GM18873 (cell line): ENCODE measurements around the gene CYB5R2.
A peak's percentile ranks its signal among the peaks of the same experiment; 100 is the strongest.

Experiments
- ATAC-seq: cut with Tn5 transposase; IDR thresholded peaks from one replicate; pipeline ENCODE4 v1.9.1; 2021; ENCODE audit warnings: mild to moderate bottlenecking, moderate library complexity, moderate number of reproducible peaks; ENCODE audit not compliant: unreplicated experiment, low FRiP score

The CYB5R2 gene

GRCh38 chr11:7672960-7673723, at the start of gene CYB5R2:
Gene CYB5R2, minus strand, starts transcription at chr11:7673500. Its CDS starts 675 bp downstream, at chr11:7672825.
- ATAC-seq, result no peak

DNA sequence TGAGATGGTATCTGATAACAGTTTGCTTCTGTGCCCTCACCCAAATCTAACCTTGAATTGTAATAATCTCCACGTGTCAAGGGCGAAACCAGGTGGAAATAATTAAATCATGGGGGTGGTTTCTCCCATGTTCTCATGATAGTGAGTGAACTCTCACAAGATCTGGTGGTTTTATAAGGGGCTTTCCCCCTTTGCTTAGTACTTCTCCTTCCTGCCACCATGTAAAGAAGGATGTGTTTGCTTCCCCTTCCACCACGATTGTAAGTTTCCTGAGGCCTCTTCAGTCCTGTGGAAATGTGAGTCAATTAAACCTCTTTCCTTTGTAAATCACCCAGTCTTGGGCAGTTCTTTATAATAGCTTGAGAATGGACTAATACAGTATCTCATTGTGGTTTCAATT, 41.5 kb upstream of the CYB5R2 start:
- ATAC-seq, result no peak

DNA sequence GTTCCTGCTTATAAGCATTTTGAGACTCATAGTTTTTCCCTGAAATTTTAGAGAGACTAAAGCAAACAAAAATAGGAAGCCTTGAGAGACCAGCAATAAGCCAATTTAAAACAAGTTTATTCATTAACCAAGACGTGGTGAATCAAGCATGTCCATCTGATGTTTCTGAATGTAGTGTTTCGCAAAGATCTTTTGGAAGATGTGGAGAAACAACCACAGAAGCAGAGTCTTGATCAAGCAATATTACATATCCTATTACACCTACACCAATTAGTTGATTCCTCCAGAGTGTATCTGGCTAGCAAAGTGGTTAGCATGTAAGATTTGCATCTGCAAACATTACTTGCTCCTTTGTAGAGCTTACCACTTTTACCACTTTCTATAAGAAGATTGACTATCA, 33.1 kb upstream of the CYB5R2 start, which contains the start of gene OVCH2:
Gene OVCH2 (minus strand): TSS at position 101 of the 400 bp plus-strand sequence. CDS start 83 bp downstream, at position 18.
- ATAC-seq, result no peak

GRCh38 chr11:7703740-7704139, 30.4 kb upstream of the CYB5R2 start:
- no peak for ATAC-seq

GRCh38 chr11:7696424-7696823, 23.1 kb upstream of the CYB5R2 start:
- no peak for ATAC-seq

GRCh38 chr11:7694235-7694634, 20.9 kb upstream of the CYB5R2 start:
- ATAC-seq, result no peak

DNA sequence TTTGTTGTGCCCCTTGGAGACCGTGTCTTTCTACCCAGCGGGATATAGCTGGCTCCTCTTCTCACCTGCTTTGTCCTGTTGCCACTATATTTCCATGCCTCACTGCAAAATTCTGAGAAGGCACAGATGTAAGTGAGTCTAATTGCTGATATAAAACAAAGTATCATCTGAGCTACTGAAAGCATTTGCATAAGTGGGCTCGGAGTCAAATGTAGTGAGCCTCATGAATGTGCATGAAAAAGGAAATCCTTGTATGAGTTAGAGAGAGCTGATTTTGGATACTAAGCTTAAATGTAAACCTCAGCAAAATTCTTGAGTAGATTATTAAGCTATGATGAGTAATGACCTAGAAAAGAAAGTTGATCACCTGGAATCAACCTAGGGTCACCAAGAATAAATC, 19.1 kb upstream of the CYB5R2 start:
- no peak for ATAC-seq

DNA sequence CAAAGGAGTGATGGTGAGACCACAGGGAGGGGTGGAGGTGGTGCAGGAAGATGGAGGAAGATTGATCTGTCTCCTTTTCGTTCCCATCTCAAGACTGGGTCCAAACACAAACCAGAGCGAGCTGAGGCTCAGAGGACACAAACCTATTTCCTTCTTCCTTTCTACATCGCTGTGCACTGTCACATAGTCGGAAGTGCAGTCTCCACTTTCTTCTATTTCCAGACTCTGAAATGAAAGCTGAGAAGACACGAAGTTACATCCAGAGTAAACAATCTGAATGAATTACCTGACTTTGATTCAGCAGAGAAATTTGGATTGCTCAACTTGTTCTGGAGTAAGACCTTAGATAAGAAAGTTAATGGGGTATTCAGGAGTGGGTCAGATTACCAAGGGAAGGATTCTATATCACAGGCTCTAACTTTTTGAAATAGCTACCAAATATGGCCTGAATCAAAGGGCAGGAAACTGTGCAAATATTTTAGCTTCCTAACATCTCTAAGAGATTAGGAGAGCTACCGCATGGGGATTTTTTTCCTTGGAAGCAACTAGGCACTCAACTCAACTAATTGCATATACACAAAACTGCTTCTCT, 18.6 kb upstream of the CYB5R2 start:
- no peak for ATAC-seq

DNA sequence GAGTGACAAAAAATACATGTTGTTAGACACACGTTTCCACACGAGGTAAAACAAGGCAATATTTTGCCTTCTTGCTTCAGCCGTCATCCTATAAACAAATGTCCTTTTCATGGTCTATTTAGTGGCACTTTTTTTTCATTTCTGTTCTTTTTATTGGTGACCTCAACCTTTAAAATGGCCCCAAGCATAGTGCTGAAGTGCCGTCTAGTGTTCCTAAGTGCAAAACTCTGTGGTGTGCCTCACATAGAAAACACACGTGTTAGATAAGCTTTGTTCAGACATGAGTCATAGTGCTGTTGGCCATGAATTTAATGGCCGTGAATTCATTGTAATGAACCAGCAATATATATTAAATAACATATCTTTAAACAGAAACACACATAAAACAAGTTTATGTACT, 17.3 kb upstream of the CYB5R2 start:
- ATAC-seq, result no peak

GRCh38 chr11:7689239-7689638, 15.9 kb upstream of the CYB5R2 start:
- ATAC-seq, result no peak

- no peak for ATAC-seq
These were observed 15.0 kb upstream of the CYB5R2 start for GRCh38 chr11:7688238-7688826.

DNA sequence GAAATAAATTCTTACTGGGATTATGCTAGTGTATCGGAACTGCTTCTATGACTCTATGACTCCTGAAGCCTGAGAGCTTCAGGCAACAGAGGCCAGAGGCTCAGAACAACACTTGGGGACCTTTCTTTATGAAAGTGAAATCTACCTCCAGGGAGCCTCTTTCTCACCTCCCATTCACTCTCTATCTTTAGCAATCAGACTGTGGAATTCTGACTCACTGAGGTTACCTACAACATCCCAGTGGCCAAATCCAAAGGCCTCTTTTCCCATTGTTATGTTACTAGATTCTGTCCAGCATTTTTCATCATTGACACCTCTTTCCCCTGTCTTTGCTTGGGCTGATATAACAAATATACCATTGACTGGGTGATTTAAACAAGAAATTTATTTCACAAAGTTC, 14.1 kb upstream of the CYB5R2 start:
- ATAC-seq, result no peak

DNA sequence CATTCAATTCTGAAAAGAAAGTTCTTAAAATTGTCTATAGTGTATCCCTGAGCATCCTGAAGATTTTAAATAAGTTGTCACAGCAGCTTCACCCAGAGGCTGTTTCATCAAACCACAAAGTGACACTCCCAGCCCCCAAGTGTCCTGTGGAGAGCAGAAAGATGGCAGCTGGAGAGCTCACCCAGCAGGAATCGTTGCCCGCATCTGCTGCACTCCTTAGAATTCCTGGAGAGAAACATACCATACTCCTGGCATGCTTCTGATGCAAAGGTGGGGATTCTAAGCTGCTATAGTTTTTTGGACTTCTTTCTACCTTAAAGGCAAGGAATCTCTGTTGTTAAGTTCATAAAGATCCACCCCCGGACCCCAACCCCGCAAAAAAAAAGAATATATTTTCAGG, 13.5 kb upstream of the CYB5R2 start:
- no peak for ATAC-seq

- ATAC-seq, result no peak
These were observed 10.3 kb upstream of the CYB5R2 start for GRCh38 chr11:7683571-7683970.

DNA sequence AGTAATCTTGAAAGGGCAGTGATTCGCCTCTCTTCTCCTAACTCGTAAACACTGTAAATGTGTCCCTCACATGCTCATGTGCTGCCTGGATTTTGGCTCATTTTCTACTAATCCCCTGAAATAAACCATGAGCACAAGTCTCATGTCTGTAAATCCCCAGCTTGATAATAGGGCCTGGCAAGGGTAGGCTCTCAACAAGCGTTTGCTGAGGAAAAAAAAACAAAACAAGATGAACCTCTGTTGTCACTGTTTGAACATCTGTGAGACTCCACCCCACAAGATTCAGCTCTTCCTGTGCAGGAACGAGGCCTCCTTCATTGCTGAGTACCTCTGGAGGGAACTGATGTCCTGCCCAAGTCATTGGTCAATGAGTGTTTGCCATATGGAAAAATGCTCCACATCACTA, 4.5 kb upstream of the CYB5R2 start:
- no peak for ATAC-seq

- no peak for ATAC-seq
These were observed 3.8 kb upstream of the CYB5R2 start for GRCh38 chr11:7677071-7677470.

GRCh38 chr11:7675631-7676030, 2.3 kb upstream of the CYB5R2 start:
- no peak for ATAC-seq

- no peak for ATAC-seq
These were observed 579 bp upstream of the CYB5R2 start for GRCh38 chr11:7673724-7674434.

GRCh38 chr11:7672276-7672959, 882 bp downstream of the CYB5R2 start:
- ATAC-seq, result no peak

DNA sequence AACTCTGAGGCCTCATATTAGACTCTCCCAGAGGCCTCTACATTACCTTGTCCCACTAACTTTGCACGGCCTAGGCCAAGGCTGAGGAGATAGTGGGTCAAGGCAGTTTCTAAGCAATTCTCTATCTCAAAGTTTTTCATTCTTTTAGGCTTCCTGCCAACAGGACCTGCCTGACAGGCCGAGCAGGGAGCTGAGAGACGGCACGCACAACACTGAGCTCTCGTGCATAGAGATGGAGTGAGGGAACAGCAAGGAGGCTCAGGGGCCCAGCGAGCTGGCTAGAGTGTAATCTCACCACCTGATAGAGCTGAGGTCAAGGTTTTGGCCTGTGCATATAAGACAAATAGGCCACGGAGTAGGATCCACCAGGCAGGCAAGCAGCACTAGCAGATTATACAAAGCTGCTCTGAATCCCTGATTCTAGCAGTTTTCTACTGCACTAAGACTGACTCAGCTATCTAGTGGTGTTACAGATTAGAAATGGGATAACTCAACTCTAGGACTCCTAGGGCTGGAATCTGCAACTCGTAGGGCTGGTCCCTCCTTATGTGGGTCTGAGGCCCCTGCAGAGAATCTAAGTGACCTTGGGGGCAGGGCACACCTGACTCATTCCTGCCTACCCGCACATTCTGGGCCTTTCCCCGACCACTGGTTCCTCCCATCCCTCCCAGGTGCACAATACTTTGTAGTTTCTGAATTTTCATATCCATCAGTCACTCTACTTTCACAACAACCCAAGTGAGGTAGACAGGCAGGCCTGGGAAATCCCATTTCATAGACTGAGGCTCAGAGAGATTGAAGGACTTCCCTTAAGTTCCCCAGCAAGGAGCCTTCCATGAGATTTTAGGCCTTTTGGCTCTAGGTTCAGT, 1.7 kb downstream of the CYB5R2 start:
- ATAC-seq, result peak; percentile 74
